HepG2 (cell line): ENCODE data around the gene TEF. TPM values are rescaled to one million over a fixed set of nuclear protein-coding genes. Genes with fewer than 3 reads are reported as not detected.
A peak's percentile ranks its signal among the peaks of the same experiment; 100 is the strongest.

Source experiments
- AGO2 ChIP-seq: fragments of 200-400 bp; formaldehyde crosslinking; optimal IDR thresholded peaks from 2 replicates; pipeline ENCODE3; 2017; ENCODE audit warnings: mild to moderate bottlenecking, low read depth, low read length, moderate library complexity
- BRF2 ChIP-seq: sonication (generic); formaldehyde crosslinking; IDR thresholded peaks from 2 replicates; pipeline ENCODE4 v1.8.1; 2022; ENCODE audit warnings: mild to moderate bottlenecking, missing genetic modification reagents
- CREB1 ChIP-seq, 2 experiments: fragments of 450-650 bp in 1 of 2; IDR thresholded peaks; 2 replicates each; pipeline ENCODE4 v1.6.1; 2016 to 2017; ENCODE audit warnings: control low read depth in 1 of 2, mild to moderate bottlenecking in 1 of 2, missing compliant biosample characterization in 1 of 2, missing genetic modification characterization in 1 of 2
- FOXO4 ChIP-seq: sonication (generic); formaldehyde crosslinking; conservative IDR thresholded peaks from 2 replicates; pipeline ENCODE4 v1.8.1; 2023; ENCODE audit warnings: missing genetic modification reagents
- GTF2F1 ChIP-seq: fragments of 150-350 bp; IDR thresholded peaks from 2 replicates; pipeline ENCODE4 v1.6.1; 2014; ENCODE audit warnings: low read length
- HNF4G ChIP-seq, 2 experiments: sonication (generic) in 1 of 2; formaldehyde crosslinking in 1 of 2; IDR thresholded peaks; 2 replicates each; pipeline versions ENCODE4 v1.4.0 to v1.6.1; 2011 to 2020; ENCODE audit warnings: borderline replicate concordance in 2 of 2, low read depth in 2 of 2, mild to moderate bottlenecking in 2 of 2, low read length in 1 of 2, missing genetic modification reagents in 1 of 2, moderate library complexity in 1 of 2
- KDM6A ChIP-seq: IDR thresholded peaks from 2 replicates; pipeline ENCODE4 v1.6.1; 2016; ENCODE audit warnings: low read depth
- MAZ ChIP-seq, 2 experiments: sonication (generic) in 1 of 2; formaldehyde crosslinking in 1 of 2; IDR thresholded peaks; 2 replicates each; pipeline versions ENCODE4 v1.5.0 to v1.6.1; 2012 to 2020; ENCODE audit warnings: low read depth in 2 of 2, mild to moderate bottlenecking in 2 of 2, borderline replicate concordance in 1 of 2, improper control_type of control experiment in 1 of 2, low read length in 1 of 2, missing genetic modification reagents in 1 of 2, moderate library complexity in 1 of 2
- USF2 ChIP-seq, 2 experiments: sonication (generic) in 1 of 2; formaldehyde crosslinking in 1 of 2; IDR thresholded peaks; 2 replicates each; pipeline versions ENCODE4 v1.5.1 to v1.6.1; 2011 to 2020; ENCODE audit warnings: borderline replicate concordance in 1 of 2, low read depth in 1 of 2, low read length in 1 of 2, mild to moderate bottlenecking in 1 of 2, missing genetic modification reagents in 1 of 2, moderate library complexity in 1 of 2
- YEATS4 ChIP-seq: sonication (generic); formaldehyde crosslinking; IDR thresholded peaks from 2 replicates; pipeline ENCODE4 v1.4.0; 2020; ENCODE audit warnings: missing genetic modification reagents, borderline replicate concordance
- ZBTB20 ChIP-seq: sonication (generic); formaldehyde crosslinking; IDR thresholded peaks from 2 replicates; pipeline ENCODE4 v1.8.1; 2023; ENCODE audit warnings: missing genetic modification reagents, low read depth, mild to moderate bottlenecking, borderline replicate concordance
- ZNF12 ChIP-seq: sonication (generic); formaldehyde crosslinking; IDR thresholded peaks from 2 replicates; pipeline ENCODE4 v1.5.0; 2020; ENCODE audit warnings: missing genetic modification reagents
- ZNF777 ChIP-seq: sonication (generic); formaldehyde crosslinking; IDR thresholded peaks from 2 replicates; pipeline ENCODE4 v1.4.0; 2020; ENCODE audit warnings: missing genetic modification reagents
- polyA plus RNA-seq, 8 experiments: library from polyadenylated mRNA; depleted of rRNA in 3 of 8; stranded (reverse) in 7 of 8; unstranded in 1 of 8; fragments of >200 nt; fragmentation: Illumina TruSeq in 4 of 8; extraction: Trizol in 4 of 8; gene quantifications; 2 replicates each; pipeline versions ENCODE4 v1.2.1 to v1.2.3, GENCODE V29; 2011 to 2016; ENCODE audit warnings: low read depth in 4 of 8, missing spikeins in 1 of 8, mixed read lengths in 1 of 8; ENCODE audit not compliant: insufficient read depth in 1 of 8
- total RNA-seq, 5 experiments: library from RNA; depleted of rRNA; stranded (reverse); fragments of >200 nt; fragmentation: Illumina TruSeq; extraction: Trizol; gene quantifications; 2 replicates each; pipeline ENCODE4 v1.2.3, GENCODE V29; 2016; ENCODE audit warnings: low read depth in 1 of 5
- TF ChIP-seq, protein P1 (sequence below): IDR thresholded peaks from 2 replicates; pipeline ENCODE4 v1.6.1; 2016; ENCODE audit warnings: low read depth, borderline replicate concordance
- TF ChIP-seq, protein P2 (sequence below), 2 experiments: sonication (generic) in 1 of 2; formaldehyde crosslinking in 1 of 2; IDR thresholded peaks; 2 replicates each; pipeline versions ENCODE4 v1.4.0 to v1.6.1; 2018 to 2020; ENCODE audit warnings: missing genetic modification reagents in 2 of 2, borderline replicate concordance in 1 of 2, low read depth in 1 of 2, mild to moderate bottlenecking in 1 of 2, missing biosample characterization in 1 of 2
- TF ChIP-seq, protein P3 (sequence below): sonication (generic); formaldehyde crosslinking; IDR thresholded peaks from 2 replicates; pipeline ENCODE4 v1.9.0; 2021; ENCODE audit warnings: missing genetic modification reagents, mild to moderate bottlenecking, borderline replicate concordance

The TEF gene
- total and polyA plus RNA-seq, 2 of the 13 experiments (the other 11 are each of a cell fraction or from before 2014, with no cell fraction given) = 7.6 to 11.2 TPM

GRCh38 chr22:41444360-41445128 is 62.8 kb downstream of the TEF start (continued):
- no peak for TF ChIP-seq AGO2
- no peak for TF ChIP-seq BRF2
- TF ChIP-seq, protein P1, sequence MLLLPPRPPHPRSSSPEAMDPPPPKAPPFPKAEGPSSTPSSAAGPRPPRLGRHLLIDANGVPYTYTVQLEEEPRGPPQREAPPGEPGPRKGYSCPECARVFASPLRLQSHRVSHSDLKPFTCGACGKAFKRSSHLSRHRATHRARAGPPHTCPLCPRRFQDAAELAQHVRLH (CRISPR knock-in tag) = no peak
- TF ChIP-seq, protein P2, sequence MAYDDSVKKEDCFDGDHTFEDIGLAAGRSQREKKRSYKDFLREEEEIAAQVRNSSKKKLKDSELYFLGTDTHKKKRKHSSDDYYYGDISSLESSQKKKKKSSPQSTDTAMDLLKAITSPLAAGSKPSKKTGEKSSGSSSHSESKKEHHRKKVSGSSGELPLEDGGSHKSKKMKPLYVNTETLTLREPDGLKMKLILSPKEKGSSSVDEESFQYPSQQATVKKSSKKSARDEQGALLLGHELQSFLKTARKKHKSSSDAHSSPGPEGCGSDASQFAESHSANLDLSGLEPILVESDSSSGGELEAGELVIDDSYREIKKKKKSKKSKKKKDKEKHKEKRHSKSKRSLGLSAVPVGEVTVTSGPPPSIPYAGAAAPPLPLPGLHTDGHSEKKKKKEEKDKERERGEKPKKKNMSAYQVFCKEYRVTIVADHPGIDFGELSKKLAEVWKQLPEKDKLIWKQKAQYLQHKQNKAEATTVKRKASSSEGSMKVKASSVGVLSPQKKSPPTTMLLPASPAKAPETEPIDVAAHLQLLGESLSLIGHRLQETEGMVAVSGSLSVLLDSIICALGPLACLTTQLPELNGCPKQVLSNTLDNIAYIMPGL (CRISPR knock-in tag; IDR thresholded peaks at IDR 0.05; ENCODE audit: borderline replicate concordance in 1 of 2, low read depth in 1 of 2) = peak; percentile 1 to 26; a peak in 1 of 4 replicates
- no peak for TF ChIP-seq GTF2F1
- no peak for TF ChIP-seq CREB1 (IDR thresholded peaks at IDR 0.05)
- TF ChIP-seq CREB1 (CRISPR knock-in tag; IDR thresholded peaks at IDR 0.05) = peak; percentile 83
- no peak for TF ChIP-seq FOXO4 (CRISPR knock-in tag)
- TF ChIP-seq USF2 (IDR thresholded peaks at IDR 0.05; ENCODE audit: low read depth, low read length) = no peak
- TF ChIP-seq USF2 (CRISPR knock-in tag; IDR thresholded peaks at IDR 0.05; ENCODE audit: borderline replicate concordance) = no peak
- peak; percentile 59; the same call in 1 of the 2 replicates for TF ChIP-seq MAZ (IDR thresholded peaks at IDR 0.05; ENCODE audit: borderline replicate concordance, low read depth, low read length)
- TF ChIP-seq MAZ (CRISPR knock-in tag; IDR thresholded peaks at IDR 0.05; ENCODE audit: low read depth) = peak; percentile 72
- no peak; the same call in 1 of the 2 replicates for TF ChIP-seq YEATS4 (CRISPR knock-in tag)
- TF ChIP-seq KDM6A (CRISPR knock-in tag) = no peak
- TF ChIP-seq, protein P3, sequence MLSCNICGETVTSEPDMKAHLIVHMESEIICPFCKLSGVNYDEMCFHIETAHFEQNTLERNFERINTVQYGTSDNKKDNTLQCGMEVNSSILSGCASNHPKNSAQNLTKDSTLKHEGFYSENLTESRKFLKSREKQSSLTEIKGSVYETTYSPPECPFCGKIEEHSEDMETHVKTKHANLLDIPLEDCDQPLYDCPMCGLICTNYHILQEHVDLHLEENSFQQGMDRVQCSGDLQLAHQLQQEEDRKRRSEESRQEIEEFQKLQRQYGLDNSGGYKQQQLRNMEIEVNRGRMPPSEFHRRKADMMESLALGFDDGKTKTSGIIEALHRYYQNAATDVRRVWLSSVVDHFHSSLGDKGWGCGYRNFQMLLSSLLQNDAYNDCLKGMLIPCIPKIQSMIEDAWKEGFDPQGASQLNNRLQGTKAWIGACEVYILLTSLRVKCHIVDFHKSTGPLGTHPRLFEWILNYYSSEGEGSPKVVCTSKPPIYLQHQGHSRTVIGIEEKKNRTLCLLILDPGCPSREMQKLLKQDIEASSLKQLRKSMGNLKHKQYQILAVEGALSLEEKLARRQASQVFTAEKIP (CRISPR knock-in tag) = no peak
- no peak for TF ChIP-seq ZNF12 (CRISPR knock-in tag)
- no peak for TF ChIP-seq ZBTB20 (CRISPR knock-in tag)
- TF ChIP-seq ZNF777 (CRISPR knock-in tag) = no peak
- TF ChIP-seq HNF4G (IDR thresholded peaks at IDR 0.05; ENCODE audit: borderline replicate concordance, low read depth, low read length) = no peak
- TF ChIP-seq HNF4G (CRISPR knock-in tag; IDR thresholded peaks at IDR 0.05; ENCODE audit: borderline replicate concordance, low read depth) = 0 out of 2 replicates have a peak, but pooled peaks have one; percentile 47
